ENCODE data around the gene ZCCHC24. TPM values are rescaled to one million over a fixed set of nuclear protein-coding genes. Genes with fewer than 3 reads are reported as not detected.
A peak's percentile ranks its signal among the peaks of the same experiment; 100 is the strongest.

Gene ZCCHC24
- total and polyA plus RNA-seq, 2 of the 8 experiments (the other 6 are each of a cell fraction or from before 2014, with no cell fraction given), result 3.9 to 6.9 TPM

DNA sequence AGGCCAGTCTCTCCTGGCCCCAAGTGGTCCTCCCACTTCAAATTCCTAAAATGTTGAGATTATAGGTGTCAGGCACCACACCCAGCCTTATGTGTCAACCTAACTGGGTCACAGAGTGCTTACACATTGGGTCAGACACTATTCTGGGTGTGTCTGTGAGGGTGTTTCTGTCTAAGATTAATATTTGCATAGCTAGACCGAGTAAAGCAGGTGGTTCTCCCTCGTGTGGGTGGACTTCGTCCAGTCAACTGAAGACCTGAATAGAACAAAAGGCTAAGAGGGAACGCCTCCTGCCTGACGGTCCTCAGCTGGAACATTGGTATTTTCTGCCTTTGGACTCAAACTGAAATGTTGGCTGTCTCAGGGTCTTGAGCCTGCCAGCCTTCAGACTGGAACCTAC, 86.6 kb downstream of the ZCCHC24 start:
- Histone ChIP-seq H4K20me1 (replicated peaks in 1 of 2; ENCODE audit: control insufficient read depth in 1 of 2, insufficient read depth in 2 of 2, low read length in 2 of 2) (peaks cover 0 to 2% of the 10 kb centered on the region in 2 experiments), H2AK5ac (ENCODE audit: low read depth, low read length) (no peak overlapping the region), H3K4ac (replicated peaks; ENCODE audit: insufficient read length, low read depth, low read length) (no peak overlapping the region), H3K79me2 (ENCODE audit: control insufficient read depth in 1 of 2, insufficient read depth in 2 of 2, low read length in 2 of 2) (no peaks in the 10 kb centered on the region), H2BK120ac (replicated peaks; ENCODE audit: low read depth, low read length) (no peak overlapping the region), H3K56ac (replicated peaks; ENCODE audit: insufficient read length, low read depth, low read length) (no peak overlapping the region), H3K9me3 (ENCODE audit: insufficient read depth in 2 of 2, low read depth in 1 of 2, low read length in 1 of 2) (no peaks in the 10 kb centered on the region; a peak in 1 of 4 replicates), H4K5ac (ENCODE audit: insufficient read length, low read depth, low read length) (no peak overlapping the region), H2BK5ac (ENCODE audit: low read depth, low read length) (no peak overlapping the region), H3K23me2 (ENCODE audit: low read depth, low read length) (no peaks in the 10 kb centered on the region), H3K4me3 (ENCODE audit: extremely low read depth in 1 of 4, insufficient read depth in 2 of 4, low read depth in 3 of 4, low read length in 4 of 4) (no peak overlapping the region), H3K4me1 (replicated peaks in 1 of 4; ENCODE audit: control insufficient read depth in 3 of 4, insufficient read depth in 4 of 4, low read length in 3 of 4) (no peaks in the 10 kb centered on the region), H3K27me3 (replicated peaks in 1 of 4; ENCODE audit: control insufficient read depth in 3 of 4, extremely low read depth in 1 of 4, insufficient read depth in 3 of 4, low read length in 3 of 4) (no peaks in the 10 kb centered on the region), H2BK15ac (ENCODE audit: low read length) (no peak overlapping the region), H3K27ac (ENCODE audit: low read depth, low read length) (no peak overlapping the region), H4K91ac (replicated peaks; ENCODE audit: insufficient read length, low read length) (no peak overlapping the region), H3K79me1 (ENCODE audit: low read depth, low read length) (no peaks in the 10 kb centered on the region), H3K36me3 (ENCODE audit: control insufficient read depth in 2 of 4, insufficient read depth in 4 of 4, low read length in 3 of 4) (peaks cover 5 to 19% (median 14%) of the 10 kb centered on the region in 4 experiments; a peak in 7 of 8 replicates), H3K23ac (ENCODE audit: insufficient read length) (no peak overlapping the region), H4K8ac (ENCODE audit: extremely low read depth, insufficient read depth, low read length) (no peak overlapping the region), H2BK12ac (ENCODE audit: low read depth, low read length) (no peak overlapping the region), H3K18ac (ENCODE audit: extremely low read depth, low read length) (no peak overlapping the region), H3K14ac (ENCODE audit: insufficient read length) (no peak overlapping the region), H3K9ac (replicated peaks in 1 of 4; ENCODE audit: extremely low read depth in 1 of 4, low read depth in 3 of 4, low read length in 3 of 4) (no peak overlapping the region), H3K4me2 (ENCODE audit: insufficient read depth in 1 of 2, low read depth in 2 of 2, low read length in 2 of 2) (no peak overlapping the region), H2AFZ (ENCODE audit: low read length) (no peak overlapping the region), H2BK20ac (ENCODE audit: low read length) (no peak overlapping the region)
- CTCF ChIA-PET (ENCODE audit: partially characterized antibody), result interaction anchor here (0.9 to 6.0 kb wide), 5 partner anchors 13 to 134 kb away, joined by 4 to 50 read pairs (median 6); partner anchors contain the start of gene PPIF
- FAIRE-seq, result no peak
- 93% methylated on average over 5 of the region's 5 CpGs; no CpG with 5 or more reads in 1 of the 2 experiments for WGBS, 2 experiments (ENCODE audit: extremely low coverage in 1 of 2, insufficient coverage in 1 of 2, insufficient read length in 1 of 2, insufficient replicate concordance in 2 of 2, low coverage in 1 of 2, low lambda C conversion rate in 2 of 2, missing lambda C conversion rate in 1 of 2)
- POLR2A ChIA-PET (ENCODE audit: partially characterized antibody), result interaction anchor here (1.7 to 2.6 kb wide), 2 partner anchors 10 to 13 kb away, joined by 6 to 12 read pairs; no protein-coding TSS in a partner anchor
- DNase-seq (ENCODE audit: low read depth in 1 of 2, low spot score in 2 of 2), result peak in 1 of 2 experiments; percentile 28
- TF ChIP-seq EP300 (IDR thresholded peaks at IDR 0.05; ENCODE audit: borderline replicate concordance in 1 of 2, low read depth in 2 of 2, low read length in 2 of 2) (no peak), TCF12 (IDR thresholded peaks at IDR 0.05; ENCODE audit: low read depth, low read length) (no peak), RNF2 (IDR thresholded peaks at IDR 0.05; ENCODE audit: borderline replicate concordance, low read depth, low read length, missing control alignments, poor library complexity, severe bottlenecking) (no peak), HDAC2 (IDR thresholded peaks at IDR 0.05; ENCODE audit: borderline replicate concordance in 1 of 2, low read depth in 2 of 2, low read length in 2 of 2) (no peak), JUN (IDR thresholded peaks at IDR 0.05; ENCODE audit: low read depth, low read length) (no peak)
